Left ventricle myocardium inferior (tissue), 1 donor: ENCODE results near the gene MYMK. TPM values are rescaled to one million over a fixed set of nuclear protein-coding genes. Genes with fewer than 3 reads are reported as not detected.

Experiments used
- DNase-seq: peaks from one replicate; pipeline ENCODE4 v3.0.0-alpha.2; 2020
- H3K27ac ChIP-seq: fragments of 200-600 bp; replicated peaks from 2 replicates; pipeline ENCODE4 v1.8.0; 2021
- H3K27me3 ChIP-seq: fragments of 200-600 bp; 2 replicates; pipeline ENCODE4 v1.8.0; 2021; ENCODE audit warnings: low read depth
- H3K36me3 ChIP-seq: fragments of 200-600 bp; 2 replicates; pipeline ENCODE4 v1.8.0; 2021
- H3K4me1 ChIP-seq: fragments of 200-600 bp; 2 replicates; pipeline ENCODE4 v1.8.0; 2021
- H3K4me3 ChIP-seq: fragments of 200-600 bp; 2 replicates; pipeline ENCODE4 v1.8.0; 2021; ENCODE audit warnings: mild to moderate bottlenecking, moderate library complexity
- H3K9me3 ChIP-seq: fragments of 200-600 bp; replicated peaks from 2 replicates; pipeline ENCODE4 v1.8.0; 2021
- CTCF ChIP-seq: fragments of 200-600 bp; IDR thresholded peaks from 2 replicates; pipeline ENCODE4 v1.8.0; 2021; ENCODE audit warnings: antibody characterized with exemption, mild to moderate bottlenecking, borderline replicate concordance
- intact Hi-C: fragments of 100-400 bp; cut with micrococcal nuclease; formaldehyde crosslinking; loops from one replicate; pipeline ENCODE4 v1.11.0; 2022
- total RNA-seq: library from RNA; stranded (reverse); fragmentation: NEBNext Ultra II Directional; extraction: Animal tissue kit (Norgen Biotek cat#: 25700); gene quantifications from one replicate; pipeline ENCODE4 v1.2.1, GENCODE V29; 2021
- donor health status: DM: no; HTN: yes; CAD: no; lungs with severe emphysema.

The MYMK gene
- total RNA-seq, 1 donor from 2014 or later: not detected

GRCh38 chr9:133570691-133571080 is 45.9 kb upstream of the MYMK start:
- intact Hi-C loops: no loop called here
- Histone ChIP-seq H3K4me1 (peaks cover 30% of the 10 kb centered on the region), H3K36me3 (no peaks in the 10 kb centered on the region), H3K27ac (no peak overlapping the region), H3K4me3 (no peak overlapping the region), H3K27me3 (peaks cover 7% of the 10 kb centered on the region), H3K9me3 (no peaks in the 10 kb centered on the region)
- TF ChIP-seq CTCF: no peak
- DNase-seq: no peak

GRCh38 chr9:133569891-133570690 is 45.3 kb upstream of the MYMK start:
- Histone ChIP-seq H3K4me1 (peaks cover 28% of the 10 kb centered on the region), H3K27ac (no peak overlapping the region), H3K27me3 (peaks cover under 1% of the 10 kb centered on the region), H3K36me3 (no peaks in the 10 kb centered on the region), H3K9me3 (no peaks in the 10 kb centered on the region), H3K4me3 (no peak overlapping the region)
- intact Hi-C loops: no loop called here
- TF ChIP-seq CTCF: no peak
- no peak for DNase-seq

- H3K4me3 ChIP-seq: no peak overlapping the region
- no peak overlapping the region for H3K27ac ChIP-seq
- DNase-seq: no peak
- H3K4me1 ChIP-seq: peaks cover 34% of the 10 kb centered on the region
- H3K27me3 ChIP-seq: no peaks in the 10 kb centered on the region
- intact Hi-C loops: no loop called here
- no peaks in the 10 kb centered on the region for H3K9me3 ChIP-seq
- no peaks in the 10 kb centered on the region for H3K36me3 ChIP-seq
- no peak for TF ChIP-seq CTCF
Measured at GRCh38 chr9:133569121-133569785, 44.5 kb upstream of the MYMK start.

GRCh38 chr9:133568186-133568585 is 43.4 kb upstream of the MYMK start:
- no peak for TF ChIP-seq CTCF
- H3K4me3 ChIP-seq: no peak overlapping the region
- DNase-seq: no peak
- no peaks in the 10 kb centered on the region for H3K36me3 ChIP-seq
- no peak overlapping the region for H3K27ac ChIP-seq
- intact Hi-C loops: no loop called here
- peaks cover 28% of the 10 kb centered on the region for H3K4me1 ChIP-seq
- H3K9me3 ChIP-seq: no peaks in the 10 kb centered on the region
- no peaks in the 10 kb centered on the region for H3K27me3 ChIP-seq

GRCh38 chr9:133566817-133567216 is 42.1 kb upstream of the MYMK start:
- no peak overlapping the region for H3K27ac ChIP-seq
- TF ChIP-seq CTCF: no peak
- peaks cover 19% of the 10 kb centered on the region for H3K4me1 ChIP-seq
- H3K4me3 ChIP-seq: no peak overlapping the region
- H3K36me3 ChIP-seq: no peaks in the 10 kb centered on the region
- DNase-seq: no peak
- H3K9me3 ChIP-seq: no peaks in the 10 kb centered on the region
- H3K27me3 ChIP-seq: no peaks in the 10 kb centered on the region
- intact Hi-C loops: no loop called here
